HG03064 (cell line): ENCODE results near the gene RIOK1.
"Not testable (repeated sequence)": the region's sequence is repeated elsewhere in the genome, so short reads cannot be mapped to it uniquely, and the experiment has no call there.

Source experiments
- ATAC-seq: cut with Tn5 transposase; IDR thresholded peaks from one replicate; pipeline ENCODE4 v1.9.1; 2021; ENCODE audit warnings: low read depth; ENCODE audit not compliant: unreplicated experiment

RIOK1 gene

DNA sequence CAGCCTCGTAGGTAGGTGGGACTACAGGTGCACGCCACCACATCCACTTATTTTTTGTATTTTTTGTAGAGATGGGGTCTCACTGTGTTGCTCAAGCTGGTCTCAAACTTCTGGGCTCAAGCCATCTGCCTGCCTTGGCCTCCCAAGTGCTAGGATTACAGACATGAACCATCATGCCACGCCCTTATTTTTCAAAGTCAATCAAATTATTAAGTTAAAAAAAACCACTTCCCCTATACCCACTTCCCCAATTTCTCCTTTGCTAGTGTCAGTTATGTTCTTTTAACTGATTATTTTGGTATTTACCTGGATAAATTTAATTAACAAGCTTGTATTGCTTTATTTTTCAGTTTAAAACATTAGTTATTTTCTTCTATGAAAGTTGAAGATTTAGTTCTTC is 49.6 kb downstream of the RIOK1 start:
- ATAC-seq = no peak

DNA sequence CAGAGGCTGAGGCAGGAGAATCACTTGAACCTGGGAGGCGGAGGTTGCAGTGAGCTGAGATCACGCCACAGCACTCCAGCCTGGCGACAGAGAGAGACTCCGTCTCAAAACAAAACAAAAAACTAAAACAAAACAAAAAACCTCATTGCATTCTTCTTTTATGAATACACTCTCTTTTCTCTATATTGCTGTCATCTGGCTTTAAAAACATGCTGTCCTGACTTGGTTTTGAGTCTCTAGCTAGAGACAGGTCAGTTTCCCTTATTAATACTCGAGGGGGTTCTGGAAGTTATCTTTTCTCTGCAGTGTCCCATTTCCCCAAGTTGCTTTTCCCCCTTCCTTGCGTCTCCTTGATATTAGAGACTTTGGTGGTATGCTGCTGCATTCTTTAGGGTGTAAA is 50.9 kb downstream of the RIOK1 start:
- ATAC-seq = no peak

DNA sequence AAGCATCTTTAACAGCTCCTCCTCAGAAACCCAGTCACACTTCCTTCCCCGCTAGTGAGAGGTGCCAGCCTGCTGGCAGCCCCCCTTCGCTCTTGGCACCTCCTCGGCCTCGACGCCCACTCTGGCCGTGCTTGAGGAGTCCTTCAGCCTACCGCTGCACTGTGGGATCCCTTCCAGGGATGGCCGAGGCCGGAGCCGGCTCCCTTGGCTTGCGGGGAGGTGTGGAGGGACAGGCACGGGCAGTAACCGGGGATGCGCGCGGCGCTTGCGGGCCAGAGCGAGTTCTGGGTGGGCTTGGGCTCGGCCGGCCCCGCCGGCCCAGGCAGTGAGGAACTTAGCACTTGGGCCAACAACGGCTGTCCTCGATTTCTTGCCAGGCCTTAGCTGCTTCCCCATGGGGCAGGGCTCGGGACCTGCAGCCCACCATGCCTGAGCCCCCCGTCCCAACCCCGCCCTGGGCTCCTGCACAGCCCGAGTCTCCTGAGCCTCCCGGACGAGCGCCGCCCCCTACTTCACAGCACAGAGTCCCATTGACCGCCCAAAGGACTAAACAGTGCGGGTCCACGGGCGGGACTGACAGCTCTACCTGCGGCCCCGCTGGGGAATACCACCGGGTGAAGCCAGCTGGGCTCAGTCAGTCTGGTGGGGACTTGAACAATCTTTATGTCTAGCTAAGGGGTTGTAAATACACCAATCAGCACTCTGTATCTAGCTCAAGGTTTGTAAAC is 51.6 kb downstream of the RIOK1 start:
- no peak for ATAC-seq

DNA sequence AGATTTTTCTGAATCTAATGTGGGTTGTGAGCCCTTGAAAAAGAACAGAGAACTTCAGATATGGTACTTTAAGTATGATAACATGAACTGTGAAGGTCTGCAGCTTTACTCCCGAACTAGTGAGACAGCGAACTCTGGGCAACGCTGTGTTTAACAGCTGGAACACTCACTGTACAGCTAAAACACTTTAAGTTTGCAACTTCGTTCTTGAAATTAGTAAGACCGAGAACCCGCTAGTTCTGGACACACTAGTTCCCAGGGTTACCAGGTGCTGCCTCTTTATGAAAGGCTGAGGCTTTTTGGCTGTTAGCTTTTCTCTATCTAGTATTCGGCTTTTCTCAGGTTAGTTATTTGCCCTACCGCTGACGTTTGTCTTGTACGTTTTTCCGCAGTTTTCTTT is 52.9 kb downstream of the RIOK1 start:
- no peak for ATAC-seq

DNA sequence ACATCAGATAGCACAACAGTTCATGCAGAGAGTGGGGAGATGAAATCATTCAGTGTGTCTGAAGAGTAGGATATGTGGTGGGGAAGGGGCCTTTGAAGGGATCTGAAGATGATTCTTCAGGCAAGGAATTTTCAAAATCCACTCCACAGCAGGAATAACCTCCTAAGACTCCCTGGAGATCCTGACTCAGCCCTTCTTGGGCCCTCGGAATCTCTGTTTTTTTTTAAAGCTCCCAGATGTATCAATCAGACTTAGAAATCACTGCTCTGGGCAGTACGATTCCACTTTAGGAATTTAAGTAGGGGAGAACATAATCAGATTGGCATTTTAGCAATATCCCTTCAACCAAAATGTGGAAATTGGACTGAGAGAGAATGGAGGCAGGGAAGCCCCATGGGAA is 55.5 kb downstream of the RIOK1 start:
- ATAC-seq = no peak

DNA sequence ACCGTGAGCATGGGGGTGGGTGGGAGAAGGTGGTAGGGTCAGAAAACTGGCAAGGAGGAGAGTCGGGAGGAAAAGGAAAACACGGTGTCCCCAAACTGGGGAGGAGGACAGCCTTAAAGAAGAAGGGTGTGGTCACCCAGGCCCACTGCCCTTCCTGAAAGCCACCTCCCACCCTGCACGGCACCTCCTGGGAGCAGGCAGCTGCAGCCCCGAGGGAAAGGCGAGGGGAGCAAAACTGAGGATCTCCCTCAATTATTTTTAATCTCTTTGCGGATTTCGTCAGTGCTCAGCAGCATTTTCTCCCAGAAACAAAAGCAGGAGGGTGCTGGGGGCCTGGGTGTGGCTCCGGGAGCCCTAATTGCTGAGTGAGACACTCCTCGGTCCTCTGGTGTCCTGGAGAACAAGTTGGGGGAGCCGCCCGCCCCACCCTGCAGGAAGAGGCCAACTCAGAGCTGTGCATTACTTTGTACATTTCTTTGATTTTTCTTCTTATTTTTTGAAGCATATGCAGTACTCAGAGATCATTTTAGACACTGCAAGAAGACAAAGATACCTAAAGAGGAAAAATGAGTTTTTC is 56.4 kb downstream of the RIOK1 start:
- no peak for ATAC-seq

GRCh38 chr6:7446619-7447325 is 57.2 kb downstream of the RIOK1 start:
- no peak for ATAC-seq

DNA sequence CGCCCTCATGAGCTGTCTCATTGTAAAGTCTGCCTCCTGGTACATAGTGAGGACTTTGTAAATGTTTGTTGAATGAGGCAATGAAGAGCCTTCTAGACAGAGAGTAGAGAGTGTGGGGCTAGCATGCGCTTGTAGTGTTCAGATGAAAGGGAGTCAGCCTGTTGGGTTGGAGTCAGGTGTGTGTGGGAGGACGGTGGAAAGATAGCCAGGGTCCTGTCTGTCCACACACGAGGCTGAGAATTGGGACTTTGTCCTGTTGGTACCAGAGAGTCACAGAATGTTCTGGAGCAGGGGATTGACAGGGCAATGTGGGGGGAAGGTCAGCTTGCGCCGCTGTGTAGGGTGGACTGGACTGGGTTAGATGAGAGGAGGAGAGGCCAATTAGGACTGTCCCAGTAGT is 58.6 kb downstream of the RIOK1 start:
- ATAC-seq = no peak

- no peak for ATAC-seq
Observed at GRCh38 chr6:7449018-7449417, 59.4 kb downstream of the RIOK1 start.

DNA sequence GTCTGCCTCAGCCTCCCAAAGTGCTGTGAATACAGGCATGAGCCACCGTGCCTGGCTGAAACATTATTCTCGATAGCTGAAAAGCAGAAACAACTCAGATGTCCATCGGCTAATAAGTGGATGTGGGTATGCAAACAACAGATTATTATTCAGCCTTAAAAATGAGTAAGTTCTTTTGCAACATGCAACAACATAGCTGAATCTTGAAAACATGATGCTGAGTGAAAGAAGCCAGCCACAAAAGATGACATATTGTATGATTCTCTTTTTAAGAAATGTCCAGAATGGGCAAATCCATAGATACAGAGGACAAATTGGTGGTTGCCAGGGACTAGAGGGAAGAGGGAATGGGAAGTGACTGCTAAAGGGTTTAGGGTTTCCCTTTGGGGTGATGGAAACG is 61.7 kb downstream of the RIOK1 start:
- no peak for ATAC-seq

- no peak for ATAC-seq
Observed at GRCh38 chr6:7452898-7453297, 63.3 kb downstream of the RIOK1 start.

DNA sequence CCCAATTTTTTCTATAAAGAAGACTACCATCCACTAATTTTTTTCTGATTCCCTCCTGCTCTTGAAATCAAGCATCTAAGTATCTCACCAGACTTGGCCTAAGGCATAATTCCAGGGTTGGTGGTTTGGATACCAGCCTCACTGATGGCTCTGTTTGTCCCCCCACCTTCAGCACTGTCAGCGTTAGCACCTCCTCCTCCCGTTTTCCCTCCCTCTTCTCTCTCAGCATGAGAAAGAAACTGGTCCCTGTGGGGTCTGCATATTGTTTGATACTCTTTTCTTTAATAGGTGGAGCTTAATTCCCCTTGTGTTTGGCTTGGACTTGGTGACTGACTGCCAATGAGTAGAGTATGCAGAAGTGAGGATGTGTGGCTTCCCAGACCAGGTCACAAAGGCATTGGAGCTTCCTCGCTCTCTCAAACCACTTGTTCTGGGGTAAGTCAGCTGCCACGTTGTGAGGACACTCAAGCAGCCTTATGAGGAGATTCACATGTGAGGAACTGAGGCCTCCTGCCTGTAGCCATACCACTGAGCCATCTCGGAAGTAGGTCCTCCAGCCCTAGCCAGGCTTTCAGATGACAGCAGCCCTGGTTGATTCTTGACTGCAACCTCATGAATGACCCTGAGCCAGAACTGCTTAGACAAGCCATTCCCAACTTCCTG is 65.2 kb downstream of the RIOK1 start:
- no peak for ATAC-seq

GRCh38 chr6:7456302-7456701 is 66.7 kb downstream of the RIOK1 start:
- ATAC-seq = not testable (repeated sequence)

GRCh38 chr6:7461416-7461815 is 71.8 kb downstream of the RIOK1 start:
- ATAC-seq = no peak

- no peak for ATAC-seq
Observed at GRCh38 chr6:7463785-7464184, 74.2 kb downstream of the RIOK1 start.

GRCh38 chr6:7467007-7467897 is 77.6 kb downstream of the RIOK1 start:
- no peak for ATAC-seq
